Measurements from ENCODE around the gene CLSTN2.

DNA sequence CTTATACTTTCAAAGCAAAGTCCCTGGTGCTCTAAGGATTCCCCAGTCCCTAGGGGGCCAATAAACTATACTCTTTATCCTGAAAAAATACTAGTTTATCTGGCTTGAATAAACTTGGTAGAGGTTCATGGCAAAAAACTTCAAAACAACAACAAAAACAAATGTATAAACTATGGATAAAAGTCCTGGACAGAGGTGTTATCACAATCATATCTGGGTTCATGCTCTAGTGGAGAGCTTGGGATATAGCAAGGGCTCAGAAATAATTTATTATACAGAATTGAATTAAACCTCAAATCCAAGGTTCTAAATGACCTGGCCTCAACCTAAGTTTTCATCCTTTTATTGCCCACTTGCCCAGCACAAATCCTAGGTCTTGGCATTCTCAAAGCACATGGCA lies 644.3 kb downstream of the CLSTN2 start:
- no peak for TF ChIP-seq CTCF (conservative IDR thresholded peaks at IDR 0.05; ENCODE audit: low read depth, low read length)
- no peak for TF ChIP-seq EZH2 (IDR thresholded peaks at IDR 0.05; ENCODE audit: low read length, unreplicated experiment)

Data from PC-3 (cell line).